ENCODE results near the gene RBPJL. TPM values are rescaled to one million over a fixed set of nuclear protein-coding genes. Genes with fewer than 3 reads are reported as not detected.
A peak's percentile ranks its signal among the peaks of the same experiment; 100 is the strongest.

Gene RBPJL
- total and polyA plus RNA-seq, 2 of the 13 experiments (the other 11 are each of a cell fraction or from before 2014, with no cell fraction given) = not detected

DNA sequence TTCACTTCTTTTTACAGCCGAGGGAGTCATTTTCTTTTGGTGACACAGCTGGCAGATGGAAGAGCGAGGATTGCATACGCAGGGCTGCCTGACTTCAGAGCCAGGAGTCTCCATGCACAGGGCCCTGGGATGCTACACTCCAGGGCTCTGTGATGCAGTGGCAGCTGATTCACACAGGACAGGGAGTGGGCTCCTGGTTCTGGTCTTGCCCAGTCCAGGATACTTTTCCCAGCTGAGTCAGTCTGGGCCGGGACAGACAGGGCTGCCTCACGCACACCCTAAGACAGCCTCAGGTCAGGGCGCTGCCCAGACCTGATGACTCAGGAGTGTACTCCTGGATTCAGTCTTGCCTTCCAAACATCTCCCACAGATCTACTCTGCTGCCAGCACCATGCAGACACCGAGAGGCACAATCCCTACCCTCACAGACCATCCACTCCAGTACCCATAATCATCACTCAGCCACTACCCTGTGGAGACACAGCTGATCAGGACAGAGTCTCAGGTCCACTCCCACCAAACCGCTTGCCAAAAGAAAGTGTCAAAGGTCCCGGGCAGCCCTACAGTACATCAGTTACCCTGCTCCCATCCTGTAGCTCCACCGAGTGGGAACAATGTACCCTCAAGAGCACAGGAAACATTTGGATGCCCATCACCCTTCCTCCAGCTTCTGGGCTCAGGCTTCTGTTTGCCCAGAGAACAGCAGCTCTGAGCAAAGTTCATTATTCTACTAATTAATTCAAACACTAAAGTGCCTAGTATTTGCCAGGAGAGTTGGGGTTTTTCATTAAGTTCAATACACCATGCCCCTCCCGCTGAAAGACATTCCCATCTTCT lies 30.1 kb downstream of the RBPJL start (continued):
- TF ChIP-seq ZNF749 (CRISPR knock-in tag; IDR thresholded peaks at IDR 0.05; ENCODE audit: borderline replicate concordance) (no peak), ZNF577 (CRISPR knock-in tag; IDR thresholded peaks at IDR 0.05; ENCODE audit: borderline replicate concordance, low read depth) (no peak), RFXAP (CRISPR knock-in tag; IDR thresholded peaks at IDR 0.05; ENCODE audit: borderline replicate concordance) (peak; percentile 70; the same call in 1 of the 2 replicates), EHMT2 (IDR thresholded peaks at IDR 0.05; ENCODE audit: borderline replicate concordance, low read depth, low read length) (no peak), HDAC2 (CRISPR knock-in tag; IDR thresholded peaks at IDR 0.05) (peak; percentile 53), ZNF616 (CRISPR knock-in tag; IDR thresholded peaks at IDR 0.05; ENCODE audit: low read depth) (no peak), ZSCAN29 (CRISPR knock-in tag; conservative IDR thresholded peaks at IDR 0.05) (no peak), ISX (CRISPR knock-in tag; conservative IDR thresholded peaks at IDR 0.05) (no peak), ZNF644 (CRISPR knock-in tag; IDR thresholded peaks at IDR 0.05; ENCODE audit: low read depth) (peak; percentile 13; the same call in 1 of the 2 replicates), ZFY (CRISPR knock-in tag; IDR thresholded peaks at IDR 0.05) (peak; percentile 18; the same call in 1 of the 2 replicates), NONO (IDR thresholded peaks at IDR 0.05) (no peak), NONO (CRISPR knock-in tag; conservative IDR thresholded peaks at IDR 0.05) (peak; percentile 23; the same call in 1 of the 2 replicates), NBN (conservative IDR thresholded peaks at IDR 0.05) (no peak), ZNF766 (CRISPR knock-in tag; IDR thresholded peaks at IDR 0.05; ENCODE audit: borderline replicate concordance) (no peak), ASH2L (IDR thresholded peaks at IDR 0.05; ENCODE audit: insufficient read length, low read depth, low read length) (peak; percentile 86)
- TF ChIP-seq, protein P1, sequence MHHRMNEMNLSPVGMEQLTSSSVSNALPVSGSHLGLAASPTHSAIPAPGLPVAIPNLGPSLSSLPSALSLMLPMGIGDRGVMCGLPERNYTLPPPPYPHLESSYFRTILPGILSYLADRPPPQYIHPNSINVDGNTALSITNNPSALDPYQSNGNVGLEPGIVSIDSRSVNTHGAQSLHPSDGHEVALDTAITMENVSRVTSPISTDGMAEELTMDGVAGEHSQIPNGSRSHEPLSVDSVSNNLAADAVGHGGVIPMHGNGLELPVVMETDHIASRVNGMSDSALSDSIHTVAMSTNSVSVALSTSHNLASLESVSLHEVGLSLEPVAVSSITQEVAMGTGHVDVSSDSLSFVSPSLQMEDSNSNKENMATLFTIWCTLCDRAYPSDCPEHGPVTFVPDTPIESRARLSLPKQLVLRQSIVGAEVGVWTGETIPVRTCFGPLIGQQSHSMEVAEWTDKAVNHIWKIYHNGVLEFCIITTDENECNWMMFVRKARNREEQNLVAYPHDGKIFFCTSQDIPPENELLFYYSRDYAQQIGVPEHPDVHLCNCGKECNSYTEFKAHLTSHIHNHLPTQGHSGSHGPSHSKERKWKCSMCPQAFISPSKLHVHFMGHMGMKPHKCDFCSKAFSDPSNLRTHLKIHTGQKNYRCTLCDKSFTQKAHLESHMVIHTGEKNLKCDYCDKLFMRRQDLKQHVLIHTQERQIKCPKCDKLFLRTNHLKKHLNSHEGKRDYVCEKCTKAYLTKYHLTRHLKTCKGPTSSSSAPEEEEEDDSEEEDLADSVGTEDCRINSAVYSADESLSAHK (CRISPR knock-in tag; IDR thresholded peaks at IDR 0.05; ENCODE audit: borderline replicate concordance) = no peak
- TF ChIP-seq, protein P2, sequence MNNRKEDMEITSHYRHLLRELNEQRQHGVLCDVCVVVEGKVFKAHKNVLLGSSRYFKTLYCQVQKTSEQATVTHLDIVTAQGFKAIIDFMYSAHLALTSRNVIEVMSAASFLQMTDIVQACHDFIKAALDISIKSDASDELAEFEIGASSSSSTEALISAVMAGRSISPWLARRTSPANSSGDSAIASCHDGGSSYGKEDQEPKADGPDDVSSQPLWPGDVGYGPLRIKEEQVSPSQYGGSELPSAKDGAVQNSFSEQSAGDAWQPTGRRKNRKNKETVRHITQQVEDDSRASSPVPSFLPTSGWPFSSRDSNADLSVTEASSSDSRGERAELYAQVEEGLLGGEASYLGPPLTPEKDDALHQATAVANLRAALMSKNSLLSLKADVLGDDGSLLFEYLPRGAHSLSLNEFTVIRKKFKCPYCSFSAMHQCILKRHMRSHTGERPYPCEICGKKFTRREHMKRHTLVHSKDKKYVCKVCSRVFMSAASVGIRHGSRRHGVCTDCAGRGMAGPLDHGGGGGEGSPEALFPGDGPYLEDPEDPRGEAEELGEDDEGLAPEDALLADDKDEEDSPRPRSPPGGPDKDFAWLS (CRISPR knock-in tag; IDR thresholded peaks at IDR 0.05; ENCODE audit: borderline replicate concordance) = 0 out of 2 replicates have a peak, but pooled peaks have one; percentile 9
- TF ChIP-seq, protein P3, sequence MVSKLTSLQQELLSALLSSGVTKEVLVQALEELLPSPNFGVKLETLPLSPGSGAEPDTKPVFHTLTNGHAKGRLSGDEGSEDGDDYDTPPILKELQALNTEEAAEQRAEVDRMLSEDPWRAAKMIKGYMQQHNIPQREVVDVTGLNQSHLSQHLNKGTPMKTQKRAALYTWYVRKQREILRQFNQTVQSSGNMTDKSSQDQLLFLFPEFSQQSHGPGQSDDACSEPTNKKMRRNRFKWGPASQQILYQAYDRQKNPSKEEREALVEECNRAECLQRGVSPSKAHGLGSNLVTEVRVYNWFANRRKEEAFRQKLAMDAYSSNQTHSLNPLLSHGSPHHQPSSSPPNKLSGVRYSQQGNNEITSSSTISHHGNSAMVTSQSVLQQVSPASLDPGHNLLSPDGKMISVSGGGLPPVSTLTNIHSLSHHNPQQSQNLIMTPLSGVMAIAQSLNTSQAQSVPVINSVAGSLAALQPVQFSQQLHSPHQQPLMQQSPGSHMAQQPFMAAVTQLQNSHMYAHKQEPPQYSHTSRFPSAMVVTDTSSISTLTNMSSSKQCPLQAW (CRISPR knock-in tag; IDR thresholded peaks at IDR 0.05) = peak; percentile 54; the same call in 1 of the 2 replicates
- TF ChIP-seq, protein P4, sequence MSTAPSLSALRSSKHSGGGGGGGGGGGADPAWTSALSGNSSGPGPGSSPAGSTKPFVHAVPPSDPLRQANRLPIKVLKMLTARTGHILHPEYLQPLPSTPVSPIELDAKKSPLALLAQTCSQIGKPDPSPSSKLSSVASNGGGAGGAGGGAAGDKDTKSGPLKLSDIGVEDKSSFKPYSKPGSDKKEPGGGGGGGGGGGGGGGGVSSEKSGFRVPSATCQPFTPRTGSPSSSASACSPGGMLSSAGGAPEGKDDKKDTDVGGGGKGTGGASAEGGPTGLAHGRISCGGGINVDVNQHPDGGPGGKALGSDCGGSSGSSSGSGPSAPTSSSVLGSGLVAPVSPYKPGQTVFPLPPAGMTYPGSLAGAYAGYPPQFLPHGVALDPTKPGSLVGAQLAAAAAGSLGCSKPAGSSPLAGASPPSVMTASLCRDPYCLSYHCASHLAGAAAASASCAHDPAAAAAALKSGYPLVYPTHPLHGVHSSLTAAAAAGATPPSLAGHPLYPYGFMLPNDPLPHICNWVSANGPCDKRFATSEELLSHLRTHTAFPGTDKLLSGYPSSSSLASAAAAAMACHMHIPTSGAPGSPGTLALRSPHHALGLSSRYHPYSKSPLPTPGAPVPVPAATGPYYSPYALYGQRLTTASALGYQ (CRISPR knock-in tag; IDR thresholded peaks at IDR 0.05) = no peak
- TF ChIP-seq, protein P5, sequence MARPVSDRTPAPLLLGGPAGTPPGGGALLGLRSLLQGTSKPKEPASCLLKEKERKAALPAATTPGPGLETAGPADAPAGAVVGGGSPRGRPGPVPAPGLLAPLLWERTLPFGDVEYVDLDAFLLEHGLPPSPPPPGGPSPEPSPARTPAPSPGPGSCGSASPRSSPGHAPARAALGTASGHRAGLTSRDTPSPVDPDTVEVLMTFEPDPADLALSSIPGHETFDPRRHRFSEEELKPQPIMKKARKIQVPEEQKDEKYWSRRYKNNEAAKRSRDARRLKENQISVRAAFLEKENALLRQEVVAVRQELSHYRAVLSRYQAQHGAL (CRISPR knock-in tag; IDR thresholded peaks at IDR 0.05; ENCODE audit: not compliant biosample characterization) = no peak

All from HepG2 (cell line).